Hepatocyte (in vitro differentiated cells): ENCODE results near the gene KRTAP23-1.

Experiments
- CTCF ChIP-seq: fragments of 200-600 bp; sonication (generic); IDR thresholded peaks from 2 replicates; pipeline ENCODE4 v1.5.1; 2016; ENCODE audit warnings: antibody characterized with exemption, mild to moderate bottlenecking; ENCODE audit not compliant: poor library complexity
- EZH2phosphoT487 ChIP-seq: fragments of 200-600 bp; sonication (generic); IDR thresholded peaks from one replicate; pipeline ENCODE4 v1.6.1; 2018; ENCODE audit warnings: antibody characterized with exemption, mild to moderate bottlenecking, low read depth, moderate library complexity; ENCODE audit not compliant: unreplicated experiment, severe bottlenecking

DNA sequence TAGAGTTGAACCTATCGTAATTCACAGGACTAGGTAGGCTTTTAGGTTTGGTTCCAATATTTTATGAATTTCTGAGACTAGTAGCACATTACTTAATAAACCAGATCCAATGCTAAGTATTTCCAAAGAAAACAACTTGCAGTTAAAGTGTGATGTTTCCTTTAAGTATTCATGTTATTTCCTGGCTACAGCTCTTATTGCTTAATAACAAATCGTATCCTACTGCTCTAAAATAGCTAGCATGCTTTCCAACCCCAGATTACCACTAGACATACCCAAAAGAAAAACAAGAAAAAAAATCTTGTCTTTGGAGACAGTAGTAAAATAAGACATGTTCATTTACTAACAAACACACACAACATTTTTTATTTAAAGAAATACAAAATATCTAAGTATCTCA is 11.8 kb downstream of the KRTAP23-1 start:
- TF ChIP-seq CTCF (no peak), EZH2phosphoT487 (no peak)
